Ectodermal cell (in vitro differentiated cells): ENCODE measurements around the gene ZKSCAN2.

ENCODE experiments used
- H3K27ac ChIP-seq: 2 replicates; pipeline ENCODE4 v1.7.0; 2013; ENCODE audit warnings: mild to moderate bottlenecking, low read depth, low read length; ENCODE audit not compliant: insufficient read depth, poor library complexity, severe bottlenecking
- H3K27me3 ChIP-seq: 2 replicates; pipeline ENCODE4 v1.7.0; 2013; ENCODE audit warnings: mild to moderate bottlenecking, low read length; ENCODE audit not compliant: insufficient read depth, control insufficient read depth, poor library complexity, severe bottlenecking
- H3K36me3 ChIP-seq: one replicate; pipeline ENCODE4 v1.7.0; 2013; ENCODE audit warnings: low read length; ENCODE audit not compliant: control insufficient read depth, insufficient read depth
- H3K4me1 ChIP-seq: one replicate; pipeline ENCODE4 v1.7.0; 2013; ENCODE audit warnings: low read length; ENCODE audit not compliant: control insufficient read depth, insufficient read depth
- H3K4me3 ChIP-seq: 2 replicates; pipeline ENCODE4 v1.7.0; 2013; ENCODE audit warnings: low read depth, low read length, control low read depth; ENCODE audit not compliant: insufficient read depth
- H3K9me3 ChIP-seq: 2 replicates; pipeline ENCODE4 v1.7.0; 2013; ENCODE audit warnings: mild to moderate bottlenecking, low read length, moderate library complexity; ENCODE audit not compliant: control insufficient read depth
- WGBS, 2 experiments: methylation state at CpG; one replicate each; pipeline ENCODE4 v1.1.7; 2013; ENCODE audit warnings: missing lambda C conversion rate in 2 of 2; 5-methylcytosine and 5-hydroxymethylcytosine counted together

The ZKSCAN2 gene

DNA sequence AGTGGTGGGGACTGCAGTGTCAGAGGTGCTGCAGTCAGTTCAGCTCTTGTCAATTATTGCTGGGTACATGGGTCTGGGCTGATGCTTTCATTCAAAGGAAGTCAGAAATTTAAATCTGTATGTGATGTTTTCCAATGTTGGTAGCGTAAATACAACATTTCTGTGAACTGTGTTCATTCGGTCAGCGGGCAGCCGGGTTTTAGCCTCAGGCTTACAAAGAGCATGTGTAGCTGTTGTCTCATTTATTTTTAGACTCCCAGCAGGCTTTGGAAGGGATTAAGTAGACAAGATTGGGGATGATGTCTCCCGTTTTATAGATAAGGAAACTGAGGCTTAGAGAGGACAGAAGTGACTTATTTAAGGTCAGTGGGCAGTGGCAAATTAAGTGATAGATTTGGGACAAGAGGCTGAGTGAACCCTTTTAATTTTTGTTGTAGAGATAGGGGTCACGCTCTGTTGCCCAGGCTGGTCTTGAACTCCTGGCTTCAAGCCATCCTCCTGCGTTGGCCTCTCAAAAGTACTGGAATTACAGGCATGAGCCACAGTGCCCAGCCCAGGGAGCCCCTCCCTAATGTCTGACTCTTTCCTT, 32.8 kb downstream of the ZKSCAN2 start:
- no peaks in the 10 kb centered on the region for H3K4me1 ChIP-seq
- H3K27me3 ChIP-seq: no peaks in the 10 kb centered on the region
- 93 to 95% methylated on average over 7 of the region's 7 CpGs for WGBS, 2 experiments
- no peaks in the 10 kb centered on the region for H3K36me3 ChIP-seq
- H3K9me3 ChIP-seq: no peaks in the 10 kb centered on the region
- H3K4me3 ChIP-seq: no peak overlapping the region
- no peak overlapping the region for H3K27ac ChIP-seq

DNA sequence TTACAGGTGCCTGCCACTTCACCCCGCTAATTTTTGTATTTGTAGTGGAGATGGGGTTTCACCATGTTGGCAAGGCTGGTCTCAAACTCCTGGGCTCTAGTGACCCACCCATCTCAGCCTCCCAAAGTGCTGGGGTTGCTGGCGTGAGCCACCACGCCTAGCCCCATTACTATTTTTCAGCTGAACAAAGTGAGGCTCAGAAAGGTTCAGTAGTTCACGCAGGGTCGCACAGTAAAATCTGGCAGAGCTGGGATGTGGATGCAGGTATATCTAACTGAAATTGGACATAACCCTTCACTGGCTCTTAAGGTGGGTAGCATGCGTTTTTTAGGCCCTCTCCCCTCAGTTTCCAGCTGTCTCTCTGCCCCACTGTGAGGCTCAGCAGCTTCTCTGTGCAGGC, 33.7 kb downstream of the ZKSCAN2 start:
- Histone ChIP-seq H3K27me3 (no peaks in the 10 kb centered on the region), H3K4me3 (no peak overlapping the region), H3K4me1 (no peaks in the 10 kb centered on the region), H3K27ac (no peak overlapping the region), H3K36me3 (no peaks in the 10 kb centered on the region), H3K9me3 (no peaks in the 10 kb centered on the region)
- 89 to 91% methylated on average over 6 of the region's 6 CpGs for WGBS, 2 experiments

DNA sequence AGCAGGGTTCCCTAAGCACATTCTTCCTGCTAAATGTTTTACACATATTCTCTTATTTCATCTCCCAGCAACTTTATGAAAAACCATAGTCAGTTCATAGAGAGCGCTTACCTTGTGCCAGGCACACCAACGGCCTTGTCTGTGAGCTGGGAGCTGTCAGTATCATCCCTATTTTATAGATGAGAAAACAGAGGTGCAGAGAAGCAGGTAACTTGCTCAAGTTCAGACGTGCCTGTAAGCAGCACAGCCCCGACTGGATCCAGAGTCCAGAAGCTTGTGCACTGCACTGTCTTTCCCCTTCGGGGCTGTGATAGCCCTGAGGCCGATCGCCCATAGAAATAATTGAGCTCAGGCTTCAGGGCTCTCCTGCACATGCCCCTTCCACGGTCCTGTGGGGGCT, 34.7 kb downstream of the ZKSCAN2 start:
- no peaks in the 10 kb centered on the region for H3K36me3 ChIP-seq
- H3K27ac ChIP-seq: no peak overlapping the region
- no peaks in the 10 kb centered on the region for H3K4me1 ChIP-seq
- no peak overlapping the region for H3K4me3 ChIP-seq
- H3K9me3 ChIP-seq: no peaks in the 10 kb centered on the region
- 91% methylated on average over 8 of the region's 8 CpGs for WGBS, 2 experiments
- H3K27me3 ChIP-seq: no peaks in the 10 kb centered on the region

DNA sequence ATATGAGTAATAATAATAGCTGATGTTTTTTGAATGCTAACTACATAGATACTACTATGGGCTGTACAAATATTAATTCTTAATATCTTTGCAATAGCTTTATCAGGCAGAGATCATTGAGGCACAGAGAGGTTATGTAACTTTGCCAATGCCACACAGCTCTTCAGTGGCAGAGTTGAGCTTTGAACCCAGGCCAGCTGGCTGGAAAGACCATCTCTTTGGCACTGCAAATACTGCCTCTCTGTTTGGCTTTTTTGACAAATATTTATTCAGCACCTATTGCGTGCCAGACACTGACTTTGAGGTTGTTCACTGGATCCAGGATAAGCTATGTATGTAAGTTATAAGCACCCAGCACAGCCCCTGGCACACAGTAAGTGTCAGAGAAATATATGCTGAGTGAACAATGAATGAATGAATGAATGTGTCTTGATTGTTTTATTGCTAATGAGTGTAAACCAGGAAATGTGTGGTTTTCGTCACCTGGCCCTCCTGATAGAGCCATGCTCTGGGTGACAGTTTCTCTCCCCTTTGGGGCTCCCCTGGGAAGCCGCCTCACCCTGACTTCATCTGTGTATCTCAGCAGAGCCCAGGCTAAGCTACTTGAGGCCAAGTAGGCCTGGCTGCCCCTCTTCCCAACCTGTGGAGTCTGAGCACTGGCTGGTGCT, 38.4 kb downstream of the ZKSCAN2 start:
- Histone ChIP-seq H3K36me3 (no peaks in the 10 kb centered on the region), H3K4me1 (no peaks in the 10 kb centered on the region), H3K27me3 (no peaks in the 10 kb centered on the region), H3K4me3 (no peak overlapping the region), H3K27ac (no peak overlapping the region), H3K9me3 (no peaks in the 10 kb centered on the region)
- WGBS, 2 experiments: 92 to 95% methylated on average over 3 of the region's 3 CpGs

DNA sequence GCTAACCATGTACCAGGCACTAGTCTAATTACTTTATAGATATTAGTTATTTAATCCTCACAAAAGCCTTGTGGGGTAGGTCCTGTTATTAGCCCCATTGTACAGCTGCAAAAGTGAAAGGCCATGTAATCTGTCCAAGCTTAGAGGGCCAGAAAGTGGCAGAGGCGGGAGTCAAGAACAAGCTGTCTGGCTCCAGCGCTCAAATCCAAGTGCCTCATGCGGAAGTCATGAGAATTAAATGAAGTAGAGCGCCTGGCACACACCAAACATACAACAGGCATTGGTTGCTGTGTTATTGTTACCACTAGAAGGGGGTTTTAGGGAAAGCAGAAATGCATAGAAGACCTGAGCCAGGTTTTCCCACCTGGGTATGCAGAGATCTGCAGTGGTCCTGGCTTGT, 39.7 kb downstream of the ZKSCAN2 start:
- H3K27me3 ChIP-seq: no peaks in the 10 kb centered on the region
- WGBS, 2 experiments: 95 to 97% methylated on average over 4 of the region's 4 CpGs
- no peaks in the 10 kb centered on the region for H3K4me1 ChIP-seq
- no peaks in the 10 kb centered on the region for H3K36me3 ChIP-seq
- H3K4me3 ChIP-seq: no peak overlapping the region
- H3K9me3 ChIP-seq: no peaks in the 10 kb centered on the region
- no peak overlapping the region for H3K27ac ChIP-seq

DNA sequence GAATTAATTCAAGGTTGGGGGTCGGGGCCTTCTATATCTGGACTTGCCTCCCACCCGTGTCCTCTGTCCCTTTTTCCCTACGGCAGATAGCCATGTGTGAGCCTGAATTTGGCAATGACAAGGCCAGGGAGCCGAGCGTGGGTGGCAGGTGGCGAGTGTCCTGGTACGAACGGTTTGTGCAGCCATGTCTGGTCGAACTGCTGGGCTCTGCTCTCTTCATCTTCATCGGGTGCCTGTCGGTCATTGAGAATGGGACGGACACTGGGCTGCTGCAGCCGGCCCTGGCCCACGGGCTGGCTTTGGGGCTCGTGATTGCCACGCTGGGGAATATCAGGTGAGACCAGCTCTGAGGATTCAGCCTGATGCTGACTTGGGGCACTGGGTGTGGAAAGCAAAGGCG, 40.5 kb downstream of the ZKSCAN2 start:
- Histone ChIP-seq H3K9me3 (no peaks in the 10 kb centered on the region), H3K4me1 (no peaks in the 10 kb centered on the region), H3K36me3 (no peaks in the 10 kb centered on the region), H3K27me3 (no peaks in the 10 kb centered on the region), H3K4me3 (no peak overlapping the region), H3K27ac (no peak overlapping the region)
- WGBS, 2 experiments: 93 to 95% methylated on average over 17 of the region's 17 CpGs

DNA sequence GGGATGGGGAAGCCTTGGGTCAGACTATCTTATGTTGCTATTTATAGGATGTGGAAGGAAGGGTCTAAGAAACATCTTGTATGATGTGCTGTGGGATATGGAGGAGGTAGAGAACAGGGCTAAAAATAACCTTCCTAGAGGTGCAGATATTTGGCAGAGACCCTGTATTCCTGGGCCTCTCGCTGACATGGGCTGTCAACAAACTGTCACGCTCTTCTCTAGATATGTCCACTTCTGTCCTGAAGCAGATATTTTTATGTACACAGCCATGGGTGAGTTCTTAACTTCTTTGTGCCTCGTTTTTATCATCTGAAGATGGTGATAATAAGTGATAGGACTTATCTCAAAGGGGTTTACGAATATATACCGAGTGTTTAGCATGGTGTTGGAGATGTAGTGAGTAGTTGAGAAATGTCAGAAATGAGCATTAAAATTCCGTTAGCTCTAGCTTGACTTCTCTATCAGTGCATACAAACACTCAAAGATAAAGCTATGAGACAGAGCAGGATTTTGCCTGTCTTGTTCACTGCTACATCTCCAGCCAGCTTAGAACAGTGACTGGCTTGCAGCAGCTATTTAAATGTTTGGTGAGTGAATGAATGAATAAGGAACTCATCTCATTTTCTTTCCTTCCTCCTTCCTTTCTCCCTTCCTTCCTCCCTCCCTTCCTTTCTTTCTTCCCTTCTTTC, 43.8 kb downstream of the ZKSCAN2 start:
- H3K4me1 ChIP-seq: no peaks in the 10 kb centered on the region
- no peak overlapping the region for H3K27ac ChIP-seq
- H3K4me3 ChIP-seq: no peak overlapping the region
- no peaks in the 10 kb centered on the region for H3K36me3 ChIP-seq
- 83 to 88% methylated on average over 6 of the region's 6 CpGs for WGBS, 2 experiments
- no peaks in the 10 kb centered on the region for H3K9me3 ChIP-seq
- H3K27me3 ChIP-seq: no peaks in the 10 kb centered on the region

DNA sequence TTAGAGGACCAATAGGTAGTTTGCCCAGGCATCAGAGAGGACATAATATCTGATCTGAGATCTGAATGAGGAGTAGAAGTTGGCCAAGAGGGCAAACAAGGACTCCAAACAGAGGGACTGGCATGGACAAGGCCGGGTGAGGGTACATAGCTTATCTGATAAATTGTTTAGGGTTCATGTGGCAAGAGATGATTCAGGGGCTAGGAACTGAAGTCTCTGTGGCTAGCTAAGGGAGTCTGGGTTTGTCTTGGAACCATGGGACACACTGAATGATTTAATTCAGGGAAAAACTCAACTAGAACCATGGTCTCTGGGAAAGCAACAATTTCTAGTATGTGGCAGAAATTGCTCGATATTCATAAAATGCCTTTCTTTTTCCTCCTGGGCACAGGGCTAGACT, 45.0 kb downstream of the ZKSCAN2 start:
- 89 to 94% methylated on average over 2 of the region's 2 CpGs for WGBS, 2 experiments
- Histone ChIP-seq H3K27ac (no peak overlapping the region), H3K4me1 (no peaks in the 10 kb centered on the region), H3K4me3 (no peak overlapping the region), H3K36me3 (no peaks in the 10 kb centered on the region), H3K9me3 (no peaks in the 10 kb centered on the region), H3K27me3 (no peaks in the 10 kb centered on the region)

DNA sequence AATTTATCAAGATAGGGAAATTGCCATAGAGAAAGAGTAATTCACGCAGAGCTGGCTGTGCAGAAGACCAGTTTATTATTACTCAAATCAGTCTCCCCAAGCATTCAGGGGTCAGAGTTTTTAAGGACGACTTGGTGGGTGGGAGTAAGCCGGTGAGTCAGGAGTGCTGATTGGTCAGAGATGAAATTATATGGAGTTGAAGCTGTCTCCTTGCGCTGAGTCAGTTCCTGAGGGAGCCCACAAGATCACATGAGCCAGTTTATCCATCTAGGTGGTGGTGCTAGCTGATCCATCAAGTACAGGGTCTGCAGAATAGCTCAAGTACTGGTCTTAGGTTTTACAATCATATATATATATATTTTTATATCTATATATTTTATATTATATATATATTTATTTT, 46.9 kb downstream of the ZKSCAN2 start:
- WGBS, 2 experiments: 84 to 91% methylated on average over 4 of the region's 4 CpGs
- Histone ChIP-seq H3K27ac (no peak overlapping the region), H3K9me3 (no peaks in the 10 kb centered on the region), H3K4me3 (no peak overlapping the region), H3K27me3 (no peaks in the 10 kb centered on the region), H3K4me1 (no peaks in the 10 kb centered on the region), H3K36me3 (no peaks in the 10 kb centered on the region)

DNA sequence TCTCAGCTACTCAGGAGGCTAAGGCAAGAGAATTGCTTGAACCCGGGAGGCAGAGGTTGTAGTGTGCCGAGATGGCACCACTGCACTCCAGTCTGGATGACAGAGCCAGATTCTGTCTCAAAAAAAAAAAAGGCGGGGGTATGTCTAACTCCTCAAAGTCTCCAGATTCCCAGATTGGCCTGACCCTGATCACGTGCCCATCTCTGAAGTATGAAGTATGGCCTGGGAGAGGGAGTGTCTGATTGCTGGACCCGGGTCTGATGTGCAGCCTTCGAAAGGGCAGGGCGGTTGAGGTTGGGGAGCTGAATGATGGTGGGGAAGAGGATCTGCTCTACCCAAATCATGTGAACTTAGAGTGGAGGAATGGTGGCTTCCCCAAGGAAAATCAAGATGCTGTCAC, 58.2 kb downstream of the ZKSCAN2 start:
- Histone ChIP-seq H3K27ac (no peak overlapping the region), H3K4me3 (no peak overlapping the region), H3K4me1 (no peaks in the 10 kb centered on the region), H3K36me3 (no peaks in the 10 kb centered on the region), H3K27me3 (no peaks in the 10 kb centered on the region), H3K9me3 (no peaks in the 10 kb centered on the region)
- WGBS, 2 experiments: 90 to 91% methylated on average over 7 of the region's 7 CpGs
